Transverse colon (tissue), 3 donors: Measurements from ENCODE around the gene EFNB3.

Experiments
- CTCF ChIP-seq, 5 experiments: fragments of 200-600 bp in 3 of 5; fragments of 450-650 bp in 2 of 5; sonication (generic) in 3 of 5; IDR thresholded peaks; 1 replicate in 2 of 5; 2 replicates in 3 of 5; pipeline ENCODE4 v1.5.1; 2016 to 2017; ENCODE audit warnings: antibody characterized with exemption in 5 of 5, inconsistent platforms in 3 of 5, mild to moderate bottlenecking in 2 of 5, moderate library complexity in 1 of 5
- POLR2A ChIP-seq: fragments of 450-650 bp; IDR thresholded peaks from one replicate; pipeline ENCODE4 v1.6.1; 2016; ENCODE audit warnings: antibody characterized with exemption, mild to moderate bottlenecking, moderate library complexity

- peak; percentile 87 for TF ChIP-seq POLR2A
- TF ChIP-seq CTCF (IDR thresholded peaks at IDR 0.05): no peak
These were observed 17.7 kb upstream of the EFNB3 start, which contains the start of gene TP53 for GRCh38 chr17:7687072-7687907.
